NCI-H524 (cell line): ENCODE measurements around the gene RNF126.
"Not testable (repeated sequence)": the region's sequence is repeated elsewhere in the genome, so short reads cannot be mapped to it uniquely, and the experiment has no call there.

Experiments used
- DNase-seq, 2 experiments: peaks; one replicate each; lab custom pipeline; 2025; lab: John Stamatoyannopoulos, UW

Gene RNF126

DNA sequence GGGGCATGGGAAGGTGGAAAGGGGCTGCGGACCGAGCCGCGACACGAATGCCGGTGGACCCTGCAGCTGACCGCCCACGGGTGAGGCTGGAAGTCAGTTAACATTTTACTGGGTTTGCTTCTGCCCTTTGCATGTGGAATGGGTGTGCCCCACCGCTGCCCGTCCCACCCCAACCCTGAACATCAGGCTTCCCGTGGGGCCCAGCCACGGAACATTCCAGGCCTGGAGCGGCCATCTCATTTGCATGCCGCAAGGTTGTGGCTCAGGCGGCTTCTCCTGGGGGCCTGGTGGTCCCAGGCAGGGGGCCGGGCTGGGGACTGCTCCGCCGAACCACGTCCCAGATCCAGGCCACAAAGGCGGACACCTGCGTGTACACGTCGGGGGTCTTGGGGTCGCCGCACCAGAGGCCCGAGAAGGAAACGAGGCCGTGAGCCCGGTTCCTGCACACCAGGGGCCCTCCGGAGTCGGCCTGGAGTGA lies 22.5 kb upstream of the RNF126 start:
- DNase-seq: no peak

DNA sequence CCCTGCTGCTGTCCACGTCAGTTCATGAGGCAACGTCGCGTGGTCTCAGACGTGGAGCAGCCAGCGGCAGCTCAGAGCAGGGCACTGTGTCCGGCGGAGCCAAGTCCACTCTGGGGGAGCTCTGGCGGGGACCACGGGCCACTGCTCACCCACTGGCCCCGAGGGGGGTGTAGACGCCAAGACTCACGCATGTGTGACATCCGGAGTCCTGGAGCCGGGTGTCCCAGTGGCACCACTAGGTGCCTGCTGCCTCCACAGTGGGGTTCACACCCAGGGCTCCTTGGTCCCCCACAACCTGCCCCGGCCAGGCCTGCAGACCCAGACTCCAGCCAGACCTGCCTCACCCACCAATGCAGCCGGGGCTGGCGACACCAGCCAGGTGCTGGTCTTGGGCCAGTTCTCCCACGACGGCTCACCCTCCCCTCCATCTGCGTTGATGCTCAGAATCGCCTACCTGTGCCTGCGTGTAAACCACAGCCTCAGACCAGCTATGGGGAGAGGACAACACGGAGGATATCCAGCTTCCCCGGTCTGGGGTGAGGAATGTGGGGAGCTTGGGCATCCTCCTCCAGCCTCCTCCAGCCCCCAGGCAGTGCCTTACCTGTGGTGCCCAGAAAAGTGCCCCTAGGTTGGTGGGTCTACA lies 19.8 kb upstream of the RNF126 start:
- DNase-seq: no peak

DNA sequence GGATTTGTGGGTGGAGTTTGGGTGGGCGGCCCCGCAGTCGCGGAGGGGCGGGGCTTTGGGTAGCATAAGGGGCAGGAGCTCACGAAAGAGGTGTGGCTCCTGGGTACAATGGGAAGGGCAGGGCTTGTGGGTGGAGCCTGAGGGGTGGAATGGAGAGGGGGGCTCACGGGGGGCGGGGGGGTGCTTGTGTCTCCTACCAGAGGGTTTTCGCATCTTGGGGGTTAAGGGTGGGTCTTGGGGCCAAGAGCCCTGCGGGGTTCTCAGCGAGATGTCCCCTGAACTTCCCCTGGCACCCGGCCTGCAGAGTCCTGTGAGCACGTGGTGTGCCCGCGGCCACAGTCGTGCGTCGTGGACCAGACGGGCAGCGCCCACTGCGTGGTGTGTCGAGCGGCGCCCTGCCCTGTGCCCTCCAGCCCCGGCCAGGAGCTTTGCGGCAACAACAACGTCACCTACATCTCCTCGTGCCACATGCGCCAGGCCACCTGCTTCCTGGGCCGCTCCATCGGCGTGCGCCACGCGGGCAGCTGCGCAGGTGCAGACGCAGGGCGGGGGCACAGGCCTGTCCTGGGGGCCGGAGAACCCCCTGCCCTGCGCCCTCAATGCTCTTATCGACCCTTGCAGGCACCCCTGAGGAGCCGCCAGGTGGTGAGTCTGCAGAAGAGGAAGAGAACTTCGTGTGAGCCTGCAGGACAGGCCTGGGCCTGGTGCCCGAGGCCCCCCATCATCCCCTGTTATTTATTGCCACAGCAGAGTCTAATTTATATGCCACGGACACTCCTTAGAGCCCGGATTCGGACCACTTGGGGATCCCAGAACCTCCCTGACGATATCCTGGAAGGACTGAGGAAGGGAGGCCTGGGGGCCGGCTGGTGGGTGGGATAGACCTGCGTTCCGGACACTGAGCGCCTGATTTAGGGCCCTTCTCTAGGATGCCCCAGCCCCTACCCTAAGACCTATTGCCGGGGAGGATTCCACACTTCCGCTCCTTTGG lies 18.3 kb upstream of the RNF126 start:
- DNase-seq: no peak

DNA sequence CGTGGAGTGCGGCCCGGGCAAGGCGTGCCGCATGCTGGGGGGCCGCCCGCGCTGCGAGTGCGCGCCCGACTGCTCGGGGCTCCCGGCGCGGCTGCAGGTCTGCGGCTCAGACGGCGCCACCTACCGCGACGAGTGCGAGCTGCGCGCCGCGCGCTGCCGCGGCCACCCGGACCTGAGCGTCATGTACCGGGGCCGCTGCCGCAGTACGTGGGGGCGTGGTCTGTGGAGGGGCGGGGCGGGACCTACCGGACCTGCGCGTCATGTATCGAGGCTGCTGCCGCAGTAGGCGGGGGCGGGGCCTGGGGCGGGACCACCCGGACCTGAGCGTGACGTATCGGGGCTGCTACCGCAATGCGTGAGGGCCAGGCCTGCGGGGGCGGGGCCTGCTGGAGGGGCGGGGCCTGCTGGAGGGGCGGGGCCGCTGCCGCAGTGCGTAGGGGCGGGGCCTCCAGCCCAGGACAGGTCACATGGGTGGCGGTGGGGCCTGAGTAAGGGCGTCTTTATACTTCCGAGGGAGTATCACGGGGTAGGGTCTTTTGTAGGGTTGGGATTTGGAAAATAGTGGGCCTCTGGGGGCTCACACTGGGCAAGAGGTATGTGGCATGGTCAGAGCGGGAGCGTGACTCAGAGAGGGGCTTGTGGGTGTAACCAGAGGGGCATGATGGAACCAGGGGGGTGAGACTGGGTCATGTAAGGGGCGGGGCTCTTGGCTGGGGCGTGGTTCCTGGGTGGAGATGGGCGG lies 17.4 kb upstream of the RNF126 start:
- peak; percentile 86 to 94 for DNase-seq

DNA sequence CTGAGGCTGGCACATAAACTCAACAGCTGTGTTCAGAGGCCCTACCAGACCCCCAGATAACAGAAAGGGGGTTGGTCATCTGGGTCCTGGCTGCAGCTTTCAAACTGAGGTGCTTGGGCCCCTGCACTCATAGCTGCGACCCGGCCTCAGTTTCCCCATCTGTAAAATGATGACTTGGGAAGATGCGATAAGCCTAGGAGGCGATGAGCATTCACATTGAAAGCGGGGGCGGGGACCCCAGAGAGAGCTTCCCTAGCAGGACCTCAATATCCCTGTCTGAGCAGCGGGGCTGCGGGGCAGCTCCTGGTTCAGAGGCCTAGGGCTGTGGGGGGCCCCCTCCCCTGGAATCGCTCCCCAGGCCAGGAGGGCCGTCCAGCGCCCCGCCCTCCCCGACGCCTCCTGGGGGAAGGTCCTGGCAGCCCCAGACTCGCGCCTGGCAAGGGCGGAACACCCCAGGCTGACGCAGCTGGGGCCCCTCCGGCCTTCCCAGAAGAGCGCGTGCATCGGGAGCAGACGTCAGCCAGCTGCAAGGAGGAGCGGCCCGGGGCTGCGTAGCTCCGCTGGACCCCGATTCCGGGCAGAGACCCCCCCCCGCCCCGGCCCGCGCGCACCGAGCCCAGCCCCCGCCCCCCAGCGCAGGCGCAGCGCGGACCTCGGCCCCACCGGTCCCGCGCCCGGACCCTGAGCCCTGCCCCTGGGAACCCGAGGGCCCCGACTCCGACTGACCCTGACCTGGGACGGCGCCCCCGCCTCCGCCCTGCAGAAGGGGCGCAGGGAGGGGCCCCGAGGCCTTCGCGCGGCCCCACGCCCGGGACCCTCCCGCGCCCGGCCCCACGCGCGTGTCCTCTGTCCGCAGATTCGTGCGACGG lies 16.6 kb upstream of the RNF126 start:
- peak in 1 of 2 experiments; percentile 35 for DNase-seq

DNA sequence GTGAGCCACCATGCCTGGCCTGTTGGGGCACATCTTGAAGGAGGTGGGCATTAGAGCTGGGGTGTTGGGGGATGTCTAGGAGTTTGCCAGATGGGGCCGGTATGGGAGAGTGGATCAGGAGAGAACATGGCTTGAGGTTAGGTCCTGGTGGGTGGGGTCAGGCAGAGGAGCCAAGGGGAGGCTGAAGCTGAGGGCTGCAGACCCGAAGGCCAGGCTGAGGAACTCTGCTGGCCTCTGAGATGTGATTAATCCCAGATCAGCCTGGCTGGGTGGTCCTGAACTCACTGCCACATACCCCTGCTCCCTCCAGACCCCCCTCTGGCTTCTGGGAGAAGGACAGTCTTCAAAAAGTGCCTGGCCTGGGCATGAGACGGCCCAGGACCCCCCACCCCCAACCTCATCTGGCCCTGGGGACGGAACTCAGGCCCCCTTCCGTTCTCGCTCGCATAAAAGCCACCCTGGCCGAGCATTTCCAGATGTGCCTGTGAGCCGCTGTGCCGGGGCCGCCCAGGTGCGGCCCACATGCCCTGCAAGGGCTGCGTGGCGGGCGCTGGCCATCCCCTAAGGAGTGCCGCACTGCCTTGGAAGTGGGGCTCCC lies 15.9 kb upstream of the RNF126 start:
- DNase-seq: no peak

DNA sequence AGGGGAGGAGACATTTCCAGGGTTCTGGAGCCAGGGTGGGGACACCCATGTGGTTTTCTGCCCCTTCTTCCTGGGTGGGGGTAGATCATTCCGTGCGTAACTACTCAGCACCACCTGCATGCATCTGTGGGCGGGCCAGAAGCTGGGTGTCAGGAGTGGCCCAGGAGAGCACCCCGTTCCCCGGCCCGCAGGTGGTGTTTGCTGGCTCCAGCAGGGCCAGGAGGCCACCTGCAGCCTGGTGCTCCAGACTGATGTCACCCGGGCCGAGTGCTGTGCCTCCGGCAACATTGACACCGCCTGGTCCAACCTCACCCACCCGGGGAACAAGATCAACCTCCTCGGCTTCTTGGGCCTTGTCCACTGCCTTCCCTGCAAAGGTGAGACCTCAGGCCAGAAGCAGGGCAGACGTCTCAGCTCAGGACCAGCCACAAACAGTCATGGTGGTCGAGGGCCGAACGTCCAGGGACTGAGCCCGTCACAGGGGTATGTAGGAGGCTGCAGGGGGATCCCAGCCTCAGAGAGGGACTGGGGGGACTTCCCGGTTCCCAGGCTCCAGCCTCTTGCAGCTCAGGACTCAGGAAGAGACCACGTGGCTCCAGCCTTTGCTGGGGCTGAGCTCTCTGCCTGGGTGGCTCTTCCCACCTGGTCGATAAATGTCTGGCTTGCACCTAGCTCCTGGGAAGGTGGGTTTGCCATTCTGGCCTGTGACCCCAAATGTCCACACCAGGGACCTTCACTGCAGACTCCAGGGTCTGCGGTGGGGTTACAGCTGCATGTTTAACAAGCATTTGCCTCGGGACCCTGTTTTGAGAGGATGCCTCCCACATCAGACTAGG lies 14.8 kb upstream of the RNF126 start:
- no peak for DNase-seq

DNA sequence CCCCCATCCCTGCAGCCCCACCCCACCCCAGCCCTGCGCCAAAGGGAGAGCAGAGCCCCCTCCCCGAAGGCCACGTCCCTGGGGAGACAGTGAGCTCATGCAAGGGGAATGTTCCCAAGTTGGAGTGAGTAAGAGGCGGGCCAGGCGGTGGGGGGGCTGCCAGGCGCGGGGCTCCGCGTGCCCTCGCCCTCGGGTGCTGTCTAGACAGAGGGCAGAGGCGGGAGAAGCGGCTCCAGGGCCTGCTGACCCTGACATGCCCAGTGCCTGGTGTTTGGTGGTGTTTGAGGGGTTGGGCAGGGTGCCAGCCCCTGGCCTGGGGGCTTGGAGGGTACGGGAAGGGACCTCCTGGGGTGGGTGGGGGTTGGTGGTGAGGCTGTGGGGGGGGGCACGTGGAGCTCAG lies 14.2 kb upstream of the RNF126 start:
- no peak for DNase-seq

DNA sequence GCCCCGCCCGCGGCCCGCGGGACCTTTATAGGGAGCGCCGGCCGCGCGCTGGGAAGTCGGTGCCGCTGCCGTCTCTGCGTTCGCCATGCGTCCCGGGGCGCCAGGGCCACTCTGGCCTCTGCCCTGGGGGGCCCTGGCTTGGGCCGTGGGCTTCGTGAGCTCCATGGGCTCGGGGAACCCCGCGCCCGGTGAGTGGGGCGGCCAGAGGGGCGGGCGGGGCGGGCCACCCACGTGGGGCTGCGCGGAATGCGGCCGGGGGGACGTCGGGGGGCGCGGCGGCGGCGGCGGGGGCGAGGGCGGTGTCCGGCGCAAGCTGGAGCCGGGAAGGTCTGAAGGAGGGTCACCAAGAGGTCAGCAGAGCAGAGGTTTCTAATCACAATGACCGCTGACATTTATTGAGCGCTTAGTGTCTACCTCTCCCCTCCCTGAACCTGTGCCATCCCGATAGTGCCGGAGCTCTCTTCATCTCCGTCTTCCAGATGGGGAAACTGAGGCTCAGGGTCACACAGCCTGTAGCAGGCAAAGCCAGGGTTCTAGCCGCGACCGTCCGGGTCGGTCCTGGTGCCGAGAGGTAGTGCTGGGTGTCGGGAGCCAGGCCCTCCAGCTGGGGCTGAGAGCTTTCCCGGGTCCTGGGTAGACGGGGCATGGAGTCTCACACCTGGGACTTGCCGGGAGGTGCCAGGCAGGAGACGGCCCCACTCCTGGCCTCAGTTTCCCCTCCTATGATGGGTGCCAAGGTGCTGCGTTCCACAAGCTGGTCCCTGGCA lies 13.5 kb upstream of the RNF126 start, which contains the start of gene FSTL3:
Gene FSTL3 (plus strand): TSS at position 54 of the 767 bp plus-strand sequence. CDS start 32 bp downstream, at position 86.
- DNase-seq: no peak

DNA sequence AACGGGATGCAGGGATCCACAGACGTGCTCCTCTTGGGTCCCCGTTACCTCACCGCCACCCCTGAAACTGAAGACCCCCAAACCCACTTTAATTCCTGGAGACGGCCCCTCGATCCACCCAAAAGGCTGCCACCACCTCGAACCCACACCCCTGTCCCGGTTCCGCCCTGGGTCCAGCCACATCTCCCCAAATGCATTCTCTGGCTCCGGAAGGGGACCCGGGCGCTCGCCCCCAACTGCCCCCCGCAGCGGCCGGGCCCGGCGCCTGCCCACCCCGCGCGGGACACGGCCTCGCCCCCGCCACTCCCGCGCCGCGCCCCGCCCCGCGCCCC lies 13.0 kb upstream of the RNF126 start:
- no peak for DNase-seq

DNA sequence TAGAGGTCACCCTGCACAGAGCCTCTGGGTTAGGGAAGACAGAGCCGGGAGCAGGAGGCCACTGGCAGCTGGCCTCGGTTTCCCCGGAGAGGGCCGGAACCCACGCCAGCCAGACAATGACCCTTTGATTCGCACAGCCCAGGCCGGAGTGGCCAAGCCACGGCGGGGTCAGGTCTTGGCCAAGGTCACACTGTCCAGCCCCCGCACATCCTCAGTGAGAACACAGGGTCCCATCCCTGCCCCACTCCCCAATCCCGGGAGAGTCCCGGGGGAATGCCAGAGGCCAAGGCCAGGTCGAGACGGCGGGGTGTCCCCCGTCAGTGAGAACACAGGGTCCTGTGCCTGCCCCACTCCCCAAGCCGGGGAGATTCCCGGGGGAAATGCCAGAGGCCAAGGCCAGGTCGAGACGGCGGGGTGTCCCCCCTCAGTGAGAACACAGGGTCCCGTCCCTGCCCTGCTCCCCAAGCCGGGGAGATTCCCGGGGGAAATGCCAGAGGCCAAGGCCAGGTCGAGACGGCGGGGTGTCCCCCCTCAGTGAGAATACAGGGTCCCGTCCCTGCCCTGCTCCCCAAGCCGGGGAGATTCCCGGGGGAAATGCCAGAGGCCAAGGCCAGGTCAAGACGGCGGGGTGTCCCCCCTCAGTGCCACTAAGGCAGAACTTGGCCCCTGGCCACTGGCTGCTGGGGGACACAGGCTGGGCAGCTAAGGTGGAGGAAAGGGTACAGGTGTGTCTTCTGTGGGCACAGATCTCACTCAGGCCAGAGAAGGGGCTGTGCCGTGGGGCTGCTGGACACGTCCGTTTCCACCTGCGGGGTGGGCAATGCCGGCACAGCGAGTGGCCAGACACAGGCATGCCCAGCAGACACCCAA lies 11.5 kb upstream of the RNF126 start:
- no peak for DNase-seq

DNA sequence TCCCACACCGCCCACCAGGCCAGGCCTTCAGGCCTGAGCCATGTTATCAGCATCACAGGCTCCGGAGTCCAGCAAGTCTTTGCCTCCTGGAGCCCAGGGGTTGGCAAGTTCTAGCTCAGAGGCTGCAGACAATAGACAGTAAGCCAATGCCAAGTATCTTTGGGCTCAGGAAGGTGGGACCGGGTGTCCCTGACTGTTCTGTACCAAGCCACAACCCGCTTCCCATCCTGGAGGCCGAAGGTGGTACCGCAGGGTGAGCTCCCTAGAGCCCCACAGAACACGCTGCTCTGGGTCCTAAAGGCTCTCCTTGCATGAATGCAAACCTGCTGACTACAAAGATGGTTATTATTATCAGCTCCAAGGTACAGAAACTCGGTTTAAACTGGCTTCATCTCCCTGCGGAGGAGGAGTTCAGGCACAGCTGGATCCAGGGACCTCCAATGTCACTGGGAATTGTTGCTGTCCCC lies 7.6 kb upstream of the RNF126 start:
- no peak for DNase-seq

DNA sequence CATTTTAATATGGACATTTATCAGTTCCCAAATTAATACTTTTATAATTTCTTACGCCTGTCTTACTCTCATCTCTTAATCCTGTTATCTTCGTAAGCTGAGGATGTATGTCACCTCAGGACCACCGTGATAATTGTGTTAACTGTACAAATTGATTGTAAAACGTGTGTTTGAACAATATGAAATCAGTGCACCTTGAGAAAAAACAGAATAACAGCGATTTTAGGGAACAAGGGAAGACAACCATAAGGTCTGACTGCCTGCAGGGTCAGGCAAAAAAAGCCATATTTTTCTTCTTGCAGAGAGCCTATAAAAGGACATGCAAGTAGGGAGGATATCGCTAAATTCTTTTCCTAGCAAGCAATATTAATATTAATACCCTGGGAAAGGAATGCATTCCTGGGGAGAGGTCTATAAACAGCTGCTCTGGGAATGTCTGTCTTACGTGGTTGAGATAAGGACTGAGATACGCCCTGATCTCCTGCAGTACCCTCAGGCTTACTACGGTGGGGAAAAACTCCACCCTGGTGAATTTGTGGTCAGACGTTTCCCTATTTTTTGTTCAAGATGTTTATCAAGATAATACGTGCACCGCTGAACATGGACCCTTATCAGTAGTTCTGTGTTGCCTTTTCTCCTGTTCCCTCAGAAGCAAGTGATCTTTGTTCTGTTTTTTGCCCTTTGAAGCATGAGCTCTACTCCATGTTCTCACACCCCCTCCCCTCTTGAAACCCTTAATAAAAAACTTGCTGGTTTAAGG lies 5.8 kb upstream of the RNF126 start:
- DNase-seq: not testable (repeated sequence)

DNA sequence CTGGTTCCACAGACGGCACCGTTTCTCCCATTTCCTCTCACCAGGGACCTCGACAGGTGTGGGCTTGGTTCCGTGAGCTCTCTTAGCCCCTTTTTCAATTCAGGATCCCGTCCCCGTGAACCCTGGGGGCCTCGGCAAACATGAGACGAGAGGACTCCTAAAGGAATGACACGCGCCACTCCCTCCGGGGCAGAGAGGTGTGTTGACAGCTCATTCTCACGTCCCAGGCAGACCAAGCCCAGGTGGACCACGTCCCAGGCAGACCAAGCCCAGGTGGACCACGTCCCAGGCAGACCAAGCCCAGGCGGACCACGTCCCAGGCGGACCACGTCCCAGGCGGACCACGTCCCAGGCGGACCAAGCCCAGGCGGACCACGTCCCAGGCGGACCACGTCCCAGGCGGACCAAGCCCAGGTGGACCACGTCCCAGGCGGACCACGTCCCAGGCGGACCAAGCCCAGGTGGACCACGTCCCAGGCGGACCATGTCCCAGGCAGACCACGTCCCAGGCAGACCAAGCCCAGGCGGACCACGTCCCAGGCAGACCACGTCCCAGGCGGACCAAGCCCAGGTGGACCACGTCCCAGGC lies 4.1 kb upstream of the RNF126 start:
- not testable (repeated sequence) for DNase-seq

DNA sequence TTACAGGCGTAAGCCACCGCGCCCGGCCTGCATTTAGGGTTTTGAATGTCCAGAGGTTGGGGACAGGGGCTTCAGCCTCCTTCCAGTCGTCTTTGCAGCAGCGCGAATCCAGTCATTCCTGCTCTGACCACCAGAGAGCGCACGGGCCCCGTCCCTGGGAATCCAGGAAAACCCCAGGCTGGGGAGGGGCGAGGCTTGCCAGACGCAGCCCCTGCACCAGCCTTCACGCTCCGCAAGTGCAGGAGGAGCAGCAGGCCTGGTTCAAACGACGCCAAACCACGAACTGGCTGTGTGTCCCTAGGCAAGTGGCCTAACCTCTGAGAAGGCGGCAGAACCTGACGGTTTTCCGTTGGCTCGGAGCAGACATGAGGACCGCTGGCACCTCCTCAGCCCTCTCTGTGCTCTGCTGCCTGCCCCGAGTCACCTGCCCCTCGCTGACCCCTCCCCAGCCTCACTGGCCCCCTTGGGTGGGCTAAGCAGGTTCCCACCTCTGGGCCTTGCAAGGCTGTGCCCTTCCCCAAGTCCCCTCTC lies 2.0 kb upstream of the RNF126 start:
- DNase-seq: peak; percentile 59 to 83

DNA sequence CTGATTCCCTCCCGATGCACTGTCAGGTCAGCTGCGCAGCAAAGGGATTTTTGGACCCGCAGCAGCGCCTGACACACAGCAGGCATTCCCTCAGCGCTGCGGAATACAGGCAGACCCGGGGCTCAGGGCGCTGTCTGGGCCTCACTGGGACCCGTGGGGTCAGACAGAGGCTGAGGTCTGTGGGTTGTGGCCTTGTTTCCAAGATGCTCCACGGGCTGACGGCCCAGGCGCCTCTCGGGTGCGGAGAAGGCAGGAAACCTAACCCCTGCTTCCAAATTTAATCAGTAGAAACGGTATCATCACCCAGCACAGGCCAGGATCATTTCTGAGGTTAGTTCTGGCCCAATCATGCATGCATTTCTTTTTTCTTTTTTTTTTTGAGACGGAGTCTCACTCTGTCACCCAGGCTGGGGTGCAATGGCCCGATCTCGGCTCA lies 686 bp upstream of the RNF126 start:
- no peak for DNase-seq
